Activated CD8-positive, alpha-beta T cell treated with anti-CD3 and anti-CD28 coated beads, Interleukin-2, amount 10 ng/mL, durations not matched to agents 7 days and 5 days (primary cell): ENCODE measurements around the gene CD44. TPM values are rescaled to one million over a fixed set of nuclear protein-coding genes. Genes with fewer than 3 reads are reported as not detected.

Experiments
- ATAC-seq: fragments of 150-1000 bp; cut with Tn5 transposase; one replicate; pipeline ENCODE4 v1.10.0; 2021; ENCODE audit warnings: moderate library complexity
- CTCF ChIA-PET: fragments of 350-600 bp; sonication (Branson Sonifier 250); formaldehyde crosslinking; loops from one replicate; lab custom pipeline; 2021; ENCODE audit warnings: antibody characterized with exemption; lab: Charles Lee
- POLR2A ChIA-PET: fragments of 350-600 bp; sonication (Branson Sonifier 250); formaldehyde crosslinking; loops from one replicate; lab custom pipeline; 2021; ENCODE audit warnings: antibody characterized with exemption; lab: Charles Lee
- DNase-seq: peaks from one replicate; pipeline ENCODE4 v3.0.0-alpha.2; 2020
- H3K27ac Mint-ChIP-seq: one replicate; pipeline ENCODE4 v1.8.0; 2021; ENCODE audit warnings: mild to moderate bottlenecking, mixed read lengths
- H3K27me3 Mint-ChIP-seq: one replicate; pipeline ENCODE4 v1.8.0; 2021; ENCODE audit warnings: low read depth, mixed read lengths
- H3K36me3 Mint-ChIP-seq: one replicate; pipeline ENCODE4 v1.8.0; 2021; ENCODE audit warnings: low read depth, mixed read lengths
- H3K4me1 Mint-ChIP-seq: one replicate; pipeline ENCODE4 v1.8.0; 2021; ENCODE audit warnings: low read depth, mixed read lengths
- H3K4me3 Mint-ChIP-seq: one replicate; pipeline ENCODE4 v1.8.0; 2021; ENCODE audit warnings: mild to moderate bottlenecking, mixed read lengths
- H3K9me3 Mint-ChIP-seq: one replicate; pipeline ENCODE4 v1.8.0; 2022; ENCODE audit warnings: mixed read lengths; ENCODE audit not compliant: insufficient read depth
- total RNA-seq, 2 experiments: library from RNA; stranded (reverse); gene quantifications; one replicate each; pipeline ENCODE4 v1.2.3, GENCODE V29; 2021

CD44 gene
- total RNA-seq, 2 experiments from 2014 or later, result 398 to 399 TPM

- Mint-ChIP-seq H3K27me3 (no peaks in the 10 kb centered on the region), H3K4me3 (no peak overlapping the region), H3K36me3 (peaks cover 19% of the 10 kb centered on the region), H3K27ac (no peak overlapping the region), H3K4me1 (peaks cover 62% of the 10 kb centered on the region), H3K9me3 (peaks cover under 1% of the 10 kb centered on the region)
- ATAC-seq (no peak), DNase-seq (no peak)
- ChIA-PET POLR2A (interaction anchor here (0.9 kb wide), 1 partner anchor 675 kb away, joined by 3 read pairs; no protein-coding TSS in a partner anchor), CTCF (interaction anchor here (0.9 to 1.1 kb wide), 2 partner anchors 28 to 35 kb away, joined by 3 to 4 read pairs; no protein-coding TSS in a partner anchor)
These were observed 131.4 kb downstream of the CD44 start for GRCh38 chr11:35270342-35270741.

- H3K9me3 Mint-ChIP-seq, result no peaks in the 10 kb centered on the region
- no peak for ATAC-seq
- no peaks in the 10 kb centered on the region for H3K27me3 Mint-ChIP-seq
- H3K4me1 Mint-ChIP-seq, result peaks cover 64% of the 10 kb centered on the region
- peaks cover 24% of the 10 kb centered on the region for H3K36me3 Mint-ChIP-seq
- H3K4me3 Mint-ChIP-seq, result no peak overlapping the region
- CTCF ChIA-PET, result interaction anchor here (0.9 to 1.9 kb wide), 3 partner anchors 11 to 34 kb away, joined by 3 to 4 read pairs (median 4); no protein-coding TSS in a partner anchor
- no peak for DNase-seq
- no peak overlapping the region for H3K27ac Mint-ChIP-seq
- POLR2A ChIA-PET, result no interaction called here
These were observed 132.1 kb downstream of the CD44 start for GRCh38 chr11:35271031-35271430.

GRCh38 chr11:35272391-35272902, 133.5 kb downstream of the CD44 start:
- Mint-ChIP-seq H3K27ac (peak overlapping the region; percentile 89), H3K27me3 (no peaks in the 10 kb centered on the region), H3K4me3 (peak overlapping the region; percentile 52), H3K9me3 (no peaks in the 10 kb centered on the region), H3K4me1 (peaks cover 62% of the 10 kb centered on the region), H3K36me3 (peaks cover 24% of the 10 kb centered on the region)
- ATAC-seq (peak; percentile 93), DNase-seq (peak; percentile 71)
- POLR2A ChIA-PET, result interaction anchor here (0.6 to 1.9 kb wide), 6 partner anchors 22 to 133 kb away, joined by 3 to 4 read pairs (median 4); partner anchors contain the start of gene CD44
- CTCF ChIA-PET, result interaction anchor here (1.0 to 2.8 kb wide), 10 partner anchors 10 to 35 kb away, joined by 3 to 10 read pairs (median 4); no protein-coding TSS in a partner anchor

- Mint-ChIP-seq H3K4me3 (no peak overlapping the region), H3K27ac (no peak overlapping the region), H3K36me3 (peaks cover 19% of the 10 kb centered on the region), H3K27me3 (no peaks in the 10 kb centered on the region), H3K9me3 (no peaks in the 10 kb centered on the region), H3K4me1 (peaks cover 62% of the 10 kb centered on the region)
- DNase-seq, result no peak
- ATAC-seq, result no peak
- CTCF ChIA-PET, result interaction anchor here (0.6 to 2.3 kb wide), 8 partner anchors 9 to 268 kb away, joined by 3 to 12 read pairs (median 4); no protein-coding TSS in a partner anchor
- POLR2A ChIA-PET, result no interaction called here
These were observed 136.2 kb downstream of the CD44 start for GRCh38 chr11:35274909-35275785.

GRCh38 chr11:35275786-35276170, 136.8 kb downstream of the CD44 start:
- Mint-ChIP-seq H3K27me3 (no peaks in the 10 kb centered on the region), H3K4me3 (no peak overlapping the region), H3K9me3 (no peaks in the 10 kb centered on the region), H3K4me1 (peaks cover 58% of the 10 kb centered on the region), H3K36me3 (peaks cover 18% of the 10 kb centered on the region), H3K27ac (no peak overlapping the region)
- no peak for DNase-seq
- ChIA-PET CTCF (interaction anchor here (0.6 to 2.3 kb wide), 6 partner anchors 9 to 29 kb away, joined by 3 to 12 read pairs (median 4); no protein-coding TSS in a partner anchor), POLR2A (no interaction called here)
- ATAC-seq, result no peak

- ChIA-PET POLR2A (no interaction called here), CTCF (interaction anchor here (0.7 to 2.3 kb wide), 3 partner anchors 8 to 28 kb away, joined by 4 to 12 read pairs (median 4); no protein-coding TSS in a partner anchor)
- H3K9me3 Mint-ChIP-seq, result no peaks in the 10 kb centered on the region
- no peak overlapping the region for H3K4me3 Mint-ChIP-seq
- H3K27me3 Mint-ChIP-seq, result no peaks in the 10 kb centered on the region
- peaks cover 54% of the 10 kb centered on the region for H3K4me1 Mint-ChIP-seq
- H3K27ac Mint-ChIP-seq, result no peak overlapping the region
- DNase-seq (no peak), ATAC-seq (no peak)
- H3K36me3 Mint-ChIP-seq, result peaks cover 13% of the 10 kb centered on the region
These were observed 137.6 kb downstream of the CD44 start for GRCh38 chr11:35276396-35277145.

- CTCF ChIA-PET, result no interaction called here
- Mint-ChIP-seq H3K27me3 (no peaks in the 10 kb centered on the region), H3K9me3 (no peaks in the 10 kb centered on the region), H3K4me1 (peaks cover 54% of the 10 kb centered on the region), H3K4me3 (no peak overlapping the region), H3K36me3 (peaks cover 13% of the 10 kb centered on the region), H3K27ac (peak overlapping the region; percentile 7)
- POLR2A ChIA-PET, result no interaction called here
- DNase-seq, result no peak
- ATAC-seq, result no peak
These were observed 138.9 kb downstream of the CD44 start for GRCh38 chr11:35277827-35278226.

- Mint-ChIP-seq H3K27me3 (no peaks in the 10 kb centered on the region), H3K27ac (no peak overlapping the region), H3K36me3 (peaks cover 4% of the 10 kb centered on the region), H3K4me1 (peaks cover 31% of the 10 kb centered on the region), H3K4me3 (no peak overlapping the region), H3K9me3 (no peaks in the 10 kb centered on the region)
- ATAC-seq (no peak), DNase-seq (no peak)
- ChIA-PET CTCF (interaction anchor here (0.6 to 1.4 kb wide), 4 partner anchors 9 to 261 kb away, joined by 3 to 5 read pairs (median 3); no protein-coding TSS in a partner anchor), POLR2A (interaction anchor here (0.8 kb wide), 1 partner anchor 25 kb away, joined by 3 read pairs; no protein-coding TSS in a partner anchor)
These were observed 141.8 kb downstream of the CD44 start for GRCh38 chr11:35280727-35281126.

GRCh38 chr11:35281169-35281688, 142.3 kb downstream of the CD44 start:
- ChIA-PET POLR2A (no interaction called here), CTCF (interaction anchor here (1.5 kb wide), 1 partner anchor 25 kb away, joined by 9 read pairs; no protein-coding TSS in a partner anchor)

More at GRCh38 chr11:35281169-35281688, 142.3 kb downstream of the CD44 start:
- H3K27me3 Mint-ChIP-seq, result no peaks in the 10 kb centered on the region
- ATAC-seq (no peak), DNase-seq (no peak)
- no peak overlapping the region for H3K4me3 Mint-ChIP-seq
- peaks cover 2% of the 10 kb centered on the region for H3K36me3 Mint-ChIP-seq
- no peak overlapping the region for H3K27ac Mint-ChIP-seq
- no peaks in the 10 kb centered on the region for H3K9me3 Mint-ChIP-seq
- H3K4me1 Mint-ChIP-seq, result peaks cover 26% of the 10 kb centered on the region
